Vagina (tissue), 2 donors: ENCODE measurements around the gene ERC2. TPM values are rescaled to one million over a fixed set of nuclear protein-coding genes. Genes with fewer than 3 reads are reported as not detected.

ENCODE experiments used
- DNase-seq, 2 donors: peaks; one replicate each; pipeline ENCODE4 v3.0.0-alpha.2; 2017; ENCODE audit errors: extremely low spot score in 2 of 2
- H3K27ac ChIP-seq: fragments of 200-600 bp; sonication (generic); one replicate; pipeline ENCODE4 v1.5.1; 2019
- H3K27me3 ChIP-seq: fragments of 200-600 bp; sonication (generic); one replicate; pipeline ENCODE4 v1.5.1; 2019
- H3K36me3 ChIP-seq, 2 donors: fragments of 200-600 bp; sonication (generic); one replicate each; pipeline ENCODE4 v1.5.1; 2017 to 2019
- H3K4me1 ChIP-seq: fragments of 200-600 bp; sonication (generic); one replicate; pipeline ENCODE4 v1.5.1; 2019
- H3K4me3 ChIP-seq, 2 donors: fragments of 200-600 bp; sonication (generic); 1 replicate in 1 of 2; 2 replicates in 1 of 2; pipeline ENCODE4 v1.5.1; 2016 to 2019
- H3K9me3 ChIP-seq: fragments of 200-600 bp; sonication (generic); one replicate; pipeline ENCODE4 v1.5.1; 2019
- POLR2A ChIP-seq, 2 donors: fragments of 450-650 bp; IDR thresholded peaks; one replicate each; pipeline ENCODE4 v1.6.1; 2017; ENCODE audit warnings: antibody characterized with exemption in 2 of 2, mild to moderate bottlenecking in 2 of 2, moderate library complexity in 2 of 2
- POLR2AphosphoS5 ChIP-seq, 2 donors: sonication (generic); formaldehyde crosslinking; IDR thresholded peaks; one replicate each; pipeline ENCODE4 v1.9.0; 2017; ENCODE audit warnings: antibody characterized with exemption in 2 of 2, mild to moderate bottlenecking in 2 of 2, low read depth in 1 of 2; ENCODE audit not compliant: insufficient read depth in 1 of 2
- intact Hi-C: fragments of 100-400 bp; cut with DNase I; formaldehyde crosslinking; loops from one replicate; pipeline ENCODE4 v1.15.1; 2023
- total RNA-seq: library from RNA; depleted of rRNA; stranded (reverse); fragments of >200 nt; gene quantifications from one replicate; pipeline ENCODE4 v1.2.3, GENCODE V29; 2016
- TF ChIP-seq, protein P1 (sequence below), 3 experiments: fragments of 450-650 bp in 2 of 3; fragments of 200-600 bp in 1 of 3; sonication (generic) in 1 of 3; IDR thresholded peaks; one replicate each; pipeline ENCODE4 v1.5.1; 2017 to 2019; ENCODE audit warnings: antibody characterized with exemption in 3 of 3, mild to moderate bottlenecking in 2 of 3, moderate library complexity in 2 of 3

Gene ERC2
- total RNA-seq, 1 donor from 2014 or later, result 1.2 TPM

DNA sequence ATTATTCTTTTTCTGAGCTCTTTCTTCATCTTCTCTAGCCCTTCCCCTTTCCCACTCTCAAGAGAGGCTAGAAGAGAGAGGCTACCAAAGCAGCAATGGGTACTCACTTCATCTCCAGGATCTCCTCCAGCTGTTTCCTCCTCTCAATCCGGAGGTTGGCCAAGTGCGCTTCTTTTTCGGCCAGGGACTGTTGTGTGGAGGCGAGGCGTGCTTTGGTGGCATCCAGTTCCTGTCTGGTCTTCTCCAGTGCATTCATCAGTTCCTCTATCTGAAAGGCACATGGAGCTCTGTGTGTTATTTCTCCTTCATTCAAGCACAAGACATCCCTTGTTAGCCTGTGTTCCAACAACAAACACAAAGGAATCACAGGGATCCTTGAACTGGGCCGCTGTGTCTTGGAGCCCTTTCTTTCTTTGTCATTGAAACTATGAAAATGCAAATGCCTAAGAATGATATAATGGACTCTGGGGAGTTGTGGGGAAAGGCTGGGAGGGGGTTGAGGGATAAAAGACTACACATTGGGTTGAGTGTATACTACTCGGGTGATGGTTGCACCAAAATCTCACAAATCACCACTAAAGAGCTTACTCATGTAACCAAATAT, 579.9 kb downstream of the ERC2 start:
- TF ChIP-seq, protein P1, sequence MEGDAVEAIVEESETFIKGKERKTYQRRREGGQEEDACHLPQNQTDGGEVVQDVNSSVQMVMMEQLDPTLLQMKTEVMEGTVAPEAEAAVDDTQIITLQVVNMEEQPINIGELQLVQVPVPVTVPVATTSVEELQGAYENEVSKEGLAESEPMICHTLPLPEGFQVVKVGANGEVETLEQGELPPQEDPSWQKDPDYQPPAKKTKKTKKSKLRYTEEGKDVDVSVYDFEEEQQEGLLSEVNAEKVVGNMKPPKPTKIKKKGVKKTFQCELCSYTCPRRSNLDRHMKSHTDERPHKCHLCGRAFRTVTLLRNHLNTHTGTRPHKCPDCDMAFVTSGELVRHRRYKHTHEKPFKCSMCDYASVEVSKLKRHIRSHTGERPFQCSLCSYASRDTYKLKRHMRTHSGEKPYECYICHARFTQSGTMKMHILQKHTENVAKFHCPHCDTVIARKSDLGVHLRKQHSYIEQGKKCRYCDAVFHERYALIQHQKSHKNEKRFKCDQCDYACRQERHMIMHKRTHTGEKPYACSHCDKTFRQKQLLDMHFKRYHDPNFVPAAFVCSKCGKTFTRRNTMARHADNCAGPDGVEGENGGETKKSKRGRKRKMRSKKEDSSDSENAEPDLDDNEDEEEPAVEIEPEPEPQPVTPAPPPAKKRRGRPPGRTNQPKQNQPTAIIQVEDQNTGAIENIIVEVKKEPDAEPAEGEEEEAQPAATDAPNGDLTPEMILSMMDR (IDR thresholded peaks at IDR 0.05), result no peak
- TF ChIP-seq POLR2A (IDR thresholded peaks at IDR 0.05), result no peak
- TF ChIP-seq POLR2AphosphoS5 (IDR thresholded peaks at IDR 0.05; ENCODE audit: insufficient read depth in 1 of 2, low read depth in 1 of 2), result no peak
- intact Hi-C loops, result no loop called here
- no peaks in the 10 kb centered on the region for H3K9me3 ChIP-seq
- no peak overlapping the region for H3K4me3 ChIP-seq
- H3K36me3 ChIP-seq, result no peaks in the 10 kb centered on the region
- H3K4me1 ChIP-seq, result no peaks in the 10 kb centered on the region
- H3K27me3 ChIP-seq, result no peaks in the 10 kb centered on the region
- DNase-seq, result no peak
- H3K27ac ChIP-seq, result no peak overlapping the region

DNA sequence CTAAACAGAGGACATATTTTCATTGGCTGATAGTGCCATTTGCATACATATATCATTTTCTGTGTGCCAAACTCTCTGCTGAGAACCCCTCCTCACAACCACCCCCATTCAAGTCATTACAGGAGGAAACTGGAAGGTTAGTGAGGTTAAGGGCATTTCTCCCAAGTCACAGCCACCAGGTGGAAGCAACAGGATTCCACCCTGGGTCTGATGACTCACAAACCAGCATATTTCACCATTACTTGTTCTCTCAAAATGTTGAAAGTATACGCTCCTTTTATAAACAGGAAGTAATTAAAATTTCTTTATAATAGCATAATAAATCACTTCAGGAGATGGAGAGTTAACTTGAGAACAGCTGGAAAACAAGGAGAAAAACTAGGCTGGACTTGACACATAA, 582.5 kb downstream of the ERC2 start:
- H3K36me3 ChIP-seq, result no peaks in the 10 kb centered on the region
- TF ChIP-seq POLR2A (IDR thresholded peaks at IDR 0.05) (no peak), POLR2AphosphoS5 (IDR thresholded peaks at IDR 0.05; ENCODE audit: insufficient read depth in 1 of 2, low read depth in 1 of 2) (peak in 1 of 2 donors; percentile 16)
- TF ChIP-seq, protein P1 (IDR thresholded peaks at IDR 0.05), result no peak
- H3K9me3 ChIP-seq, result no peaks in the 10 kb centered on the region
- intact Hi-C loops, result no loop called here
- H3K27ac ChIP-seq, result no peak overlapping the region
- H3K4me3 ChIP-seq, result no peak overlapping the region
- H3K4me1 ChIP-seq, result no peaks in the 10 kb centered on the region
- H3K27me3 ChIP-seq, result no peaks in the 10 kb centered on the region
- DNase-seq, result no peak

DNA sequence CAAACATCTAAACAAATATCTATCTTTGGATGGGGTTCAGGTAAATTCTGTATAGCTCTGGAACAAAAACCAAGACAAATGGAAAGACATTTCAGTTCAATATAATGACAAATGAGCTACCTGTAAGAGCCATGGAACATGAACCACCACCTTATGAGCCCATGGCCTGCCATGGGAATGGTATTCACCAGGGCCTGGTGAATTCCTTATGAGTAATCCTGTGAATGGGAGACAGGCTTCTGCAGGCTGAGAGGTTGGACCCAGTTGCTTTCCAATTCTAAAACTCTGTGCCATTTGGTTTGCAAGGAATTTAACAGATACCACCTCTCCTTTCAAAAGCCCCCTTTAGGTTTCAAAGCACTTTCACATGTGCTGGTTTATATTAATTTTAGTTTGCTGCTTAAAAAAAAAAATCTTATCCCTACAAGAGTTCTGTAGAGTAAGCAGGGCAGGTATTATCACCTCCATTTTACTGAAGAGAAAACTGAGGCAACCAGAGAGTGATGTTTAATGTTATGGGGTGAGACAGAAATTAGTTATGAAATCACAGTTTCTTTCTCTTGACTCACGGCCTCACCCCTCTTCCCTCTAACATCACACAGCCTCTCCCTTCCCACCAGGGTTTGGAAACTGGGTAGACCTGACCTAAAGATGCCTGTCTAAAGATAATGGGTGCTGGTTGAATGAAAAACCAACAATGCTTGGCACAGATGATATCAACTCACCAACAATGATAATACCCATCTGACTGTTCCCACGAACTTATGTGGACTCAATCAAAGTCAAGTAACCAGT, 583.6 kb downstream of the ERC2 start:
- Histone ChIP-seq H3K27ac (no peak overlapping the region), H3K36me3 (no peaks in the 10 kb centered on the region), H3K9me3 (no peaks in the 10 kb centered on the region), H3K4me3 (no peak overlapping the region), H3K4me1 (no peaks in the 10 kb centered on the region), H3K27me3 (no peaks in the 10 kb centered on the region)
- intact Hi-C loops, result no loop called here
- DNase-seq, result no peak
- TF ChIP-seq POLR2A (IDR thresholded peaks at IDR 0.05) (no peak), POLR2AphosphoS5 (IDR thresholded peaks at IDR 0.05; ENCODE audit: insufficient read depth in 1 of 2, low read depth in 1 of 2) (no peak)
- TF ChIP-seq, protein P1 (IDR thresholded peaks at IDR 0.05), result no peak

DNA sequence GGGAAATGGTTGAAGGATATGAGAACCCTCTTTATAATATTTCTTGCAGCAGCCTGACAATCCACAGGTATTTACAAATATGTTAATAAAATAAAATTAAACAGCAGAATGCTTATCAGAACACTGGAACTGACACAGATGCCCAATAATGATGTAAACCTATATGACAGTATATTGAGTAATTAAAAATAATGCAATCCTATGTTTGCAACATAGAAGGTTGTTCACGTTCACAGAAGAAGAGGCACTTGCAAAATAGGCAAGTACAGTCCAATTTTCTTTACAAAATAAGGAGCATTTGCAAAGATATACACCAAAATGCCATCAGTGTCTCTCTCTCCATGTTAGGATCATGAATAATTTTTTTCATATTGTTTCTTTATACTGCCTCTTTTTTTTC, 584.2 kb downstream of the ERC2 start:
- Histone ChIP-seq H3K27me3 (no peaks in the 10 kb centered on the region), H3K4me3 (no peak overlapping the region), H3K9me3 (no peaks in the 10 kb centered on the region), H3K4me1 (no peaks in the 10 kb centered on the region), H3K36me3 (no peaks in the 10 kb centered on the region), H3K27ac (no peak overlapping the region)
- TF ChIP-seq POLR2AphosphoS5 (IDR thresholded peaks at IDR 0.05; ENCODE audit: insufficient read depth in 1 of 2, low read depth in 1 of 2), result no peak
- TF ChIP-seq, protein P1 (IDR thresholded peaks at IDR 0.05), result no peak
- no peak for TF ChIP-seq POLR2A (IDR thresholded peaks at IDR 0.05)
- intact Hi-C loops, result no loop called here
- no peak for DNase-seq

DNA sequence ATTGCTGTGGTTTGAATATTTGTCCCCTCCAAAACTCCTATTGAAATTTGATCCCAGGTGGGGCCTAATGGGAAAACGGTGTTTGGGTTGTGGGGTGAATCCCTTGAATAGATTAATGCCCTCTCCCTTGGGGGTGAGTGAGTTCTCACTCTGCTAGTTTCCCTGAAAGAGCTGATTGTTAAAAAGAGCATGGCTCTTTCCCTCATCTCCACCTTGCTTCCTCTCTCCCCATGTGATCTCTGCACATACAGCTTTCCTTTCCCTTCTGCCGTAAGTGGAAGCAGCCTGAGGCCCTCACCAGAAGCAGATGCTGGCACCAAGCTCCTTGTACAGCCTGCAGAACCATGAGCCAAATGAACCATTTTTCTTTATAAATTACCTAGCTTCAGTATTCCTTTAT, 586.3 kb downstream of the ERC2 start:
- intact Hi-C loops, result no loop called here
- Histone ChIP-seq H3K9me3 (no peaks in the 10 kb centered on the region), H3K27ac (no peak overlapping the region), H3K36me3 (no peaks in the 10 kb centered on the region), H3K27me3 (no peaks in the 10 kb centered on the region), H3K4me1 (no peaks in the 10 kb centered on the region), H3K4me3 (no peak overlapping the region)
- TF ChIP-seq POLR2AphosphoS5 (IDR thresholded peaks at IDR 0.05; ENCODE audit: insufficient read depth in 1 of 2, low read depth in 1 of 2) (no peak), POLR2A (IDR thresholded peaks at IDR 0.05) (no peak)
- TF ChIP-seq, protein P1 (IDR thresholded peaks at IDR 0.05), result no peak
- DNase-seq, result no peak
